H1 (cell line): Measurements from ENCODE around the gene ACP4. TPM values are rescaled to one million over a fixed set of nuclear protein-coding genes. Genes with fewer than 3 reads are reported as not detected.
"Not testable (repeated sequence)": the region's sequence is repeated elsewhere in the genome, so short reads cannot be mapped to it uniquely, and the experiment has no call there.

Experiments used
- CTCF ChIA-PET: fragments of 300-600 bp; sonication (Branson Sonifier 250); formaldehyde crosslinking; loops from one replicate; lab custom pipeline; 2021; ENCODE audit not compliant: partially characterized antibody; lab: Charles Lee
- POLR2A ChIA-PET: fragments of 300-600 bp; sonication (Branson Sonifier 250); formaldehyde crosslinking; loops from one replicate; lab custom pipeline; 2021; ENCODE audit warnings: inconsistent platforms; ENCODE audit not compliant: partially characterized antibody; lab: Charles Lee
- DNase-seq, 2 experiments: peaks; one replicate each; pipeline versions ENCODE4 v3.0.0 to v3.0.0-alpha.2; 2010 to 2022; ENCODE audit warnings: low spot score in 2 of 2, low read depth in 1 of 2, mixed read lengths in 1 of 2
- FAIRE-seq: peaks from 2 replicates; lab custom pipeline; 2011; peaks lifted over from hg19 to GRCh38; lab: Jason Lieb, UNC
- H2AFZ ChIP-seq: 2 replicates; pipeline ENCODE4 v1.8.1; 2012; ENCODE audit warnings: low read length, inconsistent platforms
- H2AK5ac ChIP-seq: 2 replicates; pipeline ENCODE4 v1.6.1; 2013; ENCODE audit warnings: low read depth, low read length
- H2BK120ac ChIP-seq: replicated peaks from 2 replicates; pipeline ENCODE3; 2013; ENCODE audit warnings: low read depth, low read length, inconsistent platforms
- H2BK12ac ChIP-seq: 2 replicates; pipeline ENCODE4 v1.6.1; 2013; ENCODE audit warnings: low read depth, low read length
- H2BK15ac ChIP-seq: 2 replicates; pipeline ENCODE4 v1.6.1; 2013; ENCODE audit warnings: low read length
- H2BK20ac ChIP-seq: 2 replicates; pipeline ENCODE4 v1.6.1; 2013; ENCODE audit warnings: low read length
- H2BK5ac ChIP-seq: 2 replicates; pipeline ENCODE4 v1.6.1; 2013; ENCODE audit warnings: low read depth, low read length
- H3K14ac ChIP-seq: 2 replicates; pipeline ENCODE4 v1.6.1; 2013; ENCODE audit warnings: inconsistent platforms; ENCODE audit not compliant: insufficient read length
- H3K18ac ChIP-seq: 2 replicates; pipeline ENCODE4 v1.6.1; 2013; ENCODE audit warnings: low read length; ENCODE audit errors: extremely low read depth
- H3K23ac ChIP-seq: 2 replicates; pipeline ENCODE4 v1.6.1; 2013; ENCODE audit warnings: inconsistent platforms; ENCODE audit not compliant: insufficient read length
- H3K23me2 ChIP-seq: 2 replicates; pipeline ENCODE4 v1.6.1; 2013; ENCODE audit warnings: low read depth, low read length
- H3K27ac ChIP-seq: 2 replicates; pipeline ENCODE4 v1.6.1; 2011; ENCODE audit warnings: low read depth, low read length, inconsistent platforms
- H3K27me3 ChIP-seq, 4 experiments: replicated peaks in 1 of 4; 1 replicate in 1 of 4; 2 replicates in 3 of 4; pipeline versions ENCODE4 v1.6.1 to v1.8.1; 2011 to 2013; ENCODE audit warnings: low read length in 3 of 4, mild to moderate bottlenecking in 3 of 4, inconsistent platforms in 2 of 4, mixed read lengths in 2 of 4, moderate library complexity in 1 of 4; ENCODE audit not compliant: control insufficient read depth in 3 of 4, insufficient read depth in 3 of 4; ENCODE audit errors: extremely low read depth in 1 of 4
- H3K36me3 ChIP-seq, 4 experiments: 2 replicates each; pipeline versions ENCODE4 v1.6.1 to v1.8.1; 2011 to 2013; ENCODE audit warnings: mild to moderate bottlenecking in 4 of 4, low read length in 3 of 4, moderate library complexity in 2 of 4, control low read depth in 1 of 4, inconsistent platforms in 1 of 4; ENCODE audit not compliant: insufficient read depth in 4 of 4, control insufficient read depth in 2 of 4
- H3K4ac ChIP-seq: replicated peaks from 2 replicates; pipeline ENCODE3; 2013; ENCODE audit warnings: low read length, low read depth, mixed read lengths, inconsistent platforms; ENCODE audit not compliant: insufficient read length
- H3K4me1 ChIP-seq, 4 experiments: replicated peaks in 1 of 4; 1 replicate in 1 of 4; 2 replicates in 3 of 4; pipeline versions ENCODE4 v1.6.1 to v1.8.1; 2011 to 2013; ENCODE audit warnings: low read length in 3 of 4, inconsistent platforms in 2 of 4, mixed read lengths in 1 of 4; ENCODE audit not compliant: insufficient read depth in 4 of 4, control insufficient read depth in 3 of 4
- H3K4me2 ChIP-seq, 2 experiments: 2 replicates each; pipeline versions ENCODE4 v1.6.1 to v1.8.1; 2011 to 2013; ENCODE audit warnings: low read depth in 2 of 2, low read length in 2 of 2, control low read depth in 1 of 2, inconsistent platforms in 1 of 2, mild to moderate bottlenecking in 1 of 2; ENCODE audit not compliant: insufficient read depth in 1 of 2
- H3K4me3 ChIP-seq, 4 experiments: fragments of 200-600, 300-600 bp in 1 of 4; sonication (generic), shearing (Covaris generic), sonication (Bioruptor Twin) in 1 of 4; 2 replicates each; pipeline versions ENCODE4 v1.5.1 to v1.8.1; 2011 to 2016; ENCODE audit warnings: low read length in 4 of 4, low read depth in 3 of 4, control low read depth in 2 of 4, inconsistent platforms in 2 of 4, mild to moderate bottlenecking in 2 of 4, mixed read lengths in 1 of 4, moderate library complexity in 1 of 4; ENCODE audit not compliant: insufficient read depth in 2 of 4; ENCODE audit errors: extremely low read depth in 1 of 4
- H3K56ac ChIP-seq: replicated peaks from 2 replicates; pipeline ENCODE3; 2013; ENCODE audit warnings: low read depth, mild to moderate bottlenecking, mixed read lengths, low read length, inconsistent platforms; ENCODE audit not compliant: insufficient read length
- H3K79me1 ChIP-seq: 2 replicates; pipeline ENCODE4 v1.6.1; 2013; ENCODE audit warnings: low read depth, low read length, control low read depth
- H3K79me2 ChIP-seq, 2 experiments: 2 replicates each; pipeline versions ENCODE4 v1.6.1 to v1.8.1; 2012 to 2013; ENCODE audit warnings: low read length in 2 of 2, mild to moderate bottlenecking in 2 of 2, inconsistent platforms in 1 of 2; ENCODE audit not compliant: insufficient read depth in 2 of 2, control insufficient read depth in 1 of 2
- H3K9ac ChIP-seq, 4 experiments: replicated peaks in 1 of 4; 1 replicate in 1 of 4; 2 replicates in 3 of 4; pipeline versions ENCODE4 v1.6.1 to v1.8.1; 2011 to 2013; ENCODE audit warnings: low read depth in 3 of 4, low read length in 3 of 4, control low read depth in 2 of 4, mild to moderate bottlenecking in 2 of 4, moderate library complexity in 2 of 4, inconsistent platforms in 1 of 4; ENCODE audit errors: extremely low read depth in 1 of 4
- H3K9me3 ChIP-seq, 2 experiments: 2 replicates each; pipeline versions ENCODE4 v1.6.1 to v1.8.1; 2012 to 2013; ENCODE audit warnings: mild to moderate bottlenecking in 2 of 2, moderate library complexity in 2 of 2, control low read depth in 1 of 2, inconsistent platforms in 1 of 2, low read depth in 1 of 2, low read length in 1 of 2, mixed read lengths in 1 of 2; ENCODE audit not compliant: insufficient read depth in 2 of 2
- H4K20me1 ChIP-seq, 2 experiments: replicated peaks in 1 of 2; 2 replicates each; pipeline versions ENCODE3 to v1.8.1; 2011 to 2013; ENCODE audit warnings: inconsistent platforms in 2 of 2, low read length in 2 of 2, mild to moderate bottlenecking in 1 of 2; ENCODE audit not compliant: insufficient read depth in 2 of 2, control insufficient read depth in 1 of 2
- H4K5ac ChIP-seq: 2 replicates; pipeline ENCODE4 v1.6.1; 2013; ENCODE audit warnings: low read length, low read depth, mixed read lengths, inconsistent platforms; ENCODE audit not compliant: insufficient read length
- H4K8ac ChIP-seq: 2 replicates; pipeline ENCODE4 v1.8.0; 2013; ENCODE audit warnings: mild to moderate bottlenecking, moderate library complexity, low read length, inconsistent platforms; ENCODE audit not compliant: insufficient read depth; ENCODE audit errors: extremely low read depth
- H4K91ac ChIP-seq: replicated peaks from 2 replicates; pipeline ENCODE3; 2013; ENCODE audit warnings: low read length, mixed read lengths, inconsistent platforms; ENCODE audit not compliant: insufficient read length
- WGBS, 2 experiments: shearing (Covaris generic) in 1 of 2; methylation state at CpG; one replicate each; pipeline versions ENCODE4 v1.1.6 to v1.1.7; 2013 to 2015; ENCODE audit warnings: low lambda C conversion rate in 2 of 2, mixed read lengths in 2 of 2, inconsistent platforms in 1 of 2, low coverage in 1 of 2, missing lambda C conversion rate in 1 of 2; ENCODE audit not compliant: insufficient replicate concordance in 2 of 2, insufficient coverage in 1 of 2, insufficient read length in 1 of 2; ENCODE audit errors: extremely low coverage in 1 of 2, missing lambda C conversion rate in 1 of 2; 5-methylcytosine and 5-hydroxymethylcytosine counted together
- polyA plus RNA-seq, 7 experiments: library from polyadenylated mRNA; depleted of rRNA in 3 of 7; stranded (reverse) in 5 of 7; unstranded in 2 of 7; fragments of >200 nt in 5 of 7; fragments of 200-250 nt in 2 of 7; gene quantifications; 1 replicate in 5 of 7; 2 replicates in 1 of 7; 4 replicates in 1 of 7; pipeline versions ENCODE4 v1.2.1 to v1.2.3, GENCODE V29; 2011 to 2013; ENCODE audit warnings: missing spikeins in 2 of 7, mixed read lengths in 2 of 7
- total RNA-seq: library from RNA; stranded (reverse); fragmentation: NEBNext Ultra II Directional; extraction: Animal tissue kit (Norgen Biotek cat#: 25700); gene quantifications from 2 replicates; pipeline ENCODE4 v1.2.1, GENCODE V29; 2021

ACP4 gene
- total and polyA plus RNA-seq, 2 of the 8 experiments (the other 6 are each of a cell fraction or from before 2014, with no cell fraction given): not detected

DNA sequence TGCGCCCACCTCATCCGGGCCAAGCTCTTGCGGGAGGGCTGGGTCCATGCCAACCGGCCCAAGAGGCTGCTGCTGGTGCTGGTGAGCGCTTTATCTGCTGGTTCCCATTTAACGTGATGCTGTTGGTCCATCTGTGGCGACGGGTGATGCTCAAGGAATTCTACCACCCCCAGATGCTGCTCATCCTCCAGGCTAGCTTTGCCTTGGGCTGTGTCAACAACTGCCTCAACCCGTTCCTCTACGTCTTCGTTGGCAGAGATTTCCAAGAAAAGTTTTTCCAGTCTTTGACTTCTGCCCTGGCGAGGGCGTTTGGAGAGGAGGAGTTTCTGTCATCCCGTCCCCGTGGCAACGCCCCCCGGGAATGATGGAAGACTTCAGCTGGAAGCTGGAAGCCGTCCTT, 31.1 kb upstream of the ACP4 start:
- H4K20me1 ChIP-seq, H3K14ac ChIP-seq, H2AK5ac ChIP-seq, H3K79me2 ChIP-seq, H3K9ac ChIP-seq, H3K9me3 ChIP-seq, H2AFZ ChIP-seq, H2BK5ac ChIP-seq, POLR2A ChIA-PET, H2BK15ac ChIP-seq, H3K4ac ChIP-seq, H3K36me3 ChIP-seq, H4K8ac ChIP-seq, H4K5ac ChIP-seq, FAIRE-seq, H4K91ac ChIP-seq, H3K27ac ChIP-seq, H3K79me1 ChIP-seq, H3K27me3 ChIP-seq, H2BK120ac ChIP-seq, H2BK12ac ChIP-seq, H3K23me2 ChIP-seq, H2BK20ac ChIP-seq, H3K23ac ChIP-seq, H3K4me3 ChIP-seq, H3K4me2 ChIP-seq, DNase-seq, H3K56ac ChIP-seq, H3K4me1 ChIP-seq, H3K18ac ChIP-seq: not testable (repeated sequence)
- 91% methylated on average over 15 of the region's 18 CpGs; no CpG with 5 or more reads in 1 of the 2 experiments for WGBS, 2 experiments
- CTCF ChIA-PET: interaction anchor here (0.9 kb wide), 1 partner anchor 34 kb away, joined by 3 read pairs; no protein-coding TSS in a partner anchor
